Activated CD8-positive, alpha-beta memory T cell treated with anti-CD3 and anti-CD28 coated beads for 1 hour (primary cell): ENCODE measurements around the gene PLPP1.
"Not testable (repeated sequence)": the region's sequence is repeated elsewhere in the genome, so short reads cannot be mapped to it uniquely, and the experiment has no call there.

Experiments used
- DNase-seq, 2 donors: peaks; one replicate each; pipeline ENCODE4 v3.0.0-alpha.2; 2020; ENCODE audit warnings: low read depth in 1 of 2; ENCODE audit errors: extremely low read depth in 1 of 2

PLPP1 gene

DNA sequence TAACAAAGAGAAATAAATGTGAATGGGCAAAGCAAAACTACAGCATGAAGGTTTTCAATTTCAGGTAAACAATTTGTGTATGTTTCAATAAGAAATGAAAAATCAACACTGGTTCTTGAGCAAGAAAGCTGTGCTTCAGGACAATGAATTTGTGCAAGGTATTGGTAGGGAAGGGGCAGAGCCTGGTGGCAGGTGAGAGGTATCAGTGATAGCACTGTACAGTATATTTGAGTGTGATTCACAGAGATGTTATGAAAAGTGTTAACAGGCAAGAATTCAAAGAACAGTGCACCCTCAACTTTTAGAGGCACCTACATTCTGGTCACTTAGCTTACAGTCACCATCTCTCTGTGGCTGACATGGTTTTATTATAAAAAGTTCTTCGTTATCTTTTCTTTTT, 25.7 kb downstream of the PLPP1 start:
- DNase-seq: no peak

DNA sequence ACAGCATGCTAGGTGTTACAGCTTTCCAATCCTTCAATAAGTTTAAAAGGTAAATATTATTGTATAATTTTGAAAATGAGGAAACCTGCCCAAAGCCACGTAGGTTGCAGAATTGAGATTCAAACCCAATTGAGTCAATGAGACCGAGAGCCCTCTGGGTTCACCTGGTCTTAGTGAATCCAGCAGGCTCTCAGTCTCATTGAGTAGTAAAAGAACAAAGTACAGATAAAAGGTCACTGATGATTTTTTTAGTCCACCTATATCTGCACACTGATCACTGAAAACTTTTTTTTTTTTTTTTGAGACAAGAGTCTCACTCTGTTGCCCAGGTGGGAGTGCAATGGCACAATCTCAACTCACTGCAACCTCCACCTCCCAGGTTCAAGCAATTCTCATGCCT, 27.2 kb downstream of the PLPP1 start:
- no peak for DNase-seq

- DNase-seq: not testable (repeated sequence)
Observed at GRCh38 chr5:55505711-55506110, 29.1 kb downstream of the PLPP1 start.

DNA sequence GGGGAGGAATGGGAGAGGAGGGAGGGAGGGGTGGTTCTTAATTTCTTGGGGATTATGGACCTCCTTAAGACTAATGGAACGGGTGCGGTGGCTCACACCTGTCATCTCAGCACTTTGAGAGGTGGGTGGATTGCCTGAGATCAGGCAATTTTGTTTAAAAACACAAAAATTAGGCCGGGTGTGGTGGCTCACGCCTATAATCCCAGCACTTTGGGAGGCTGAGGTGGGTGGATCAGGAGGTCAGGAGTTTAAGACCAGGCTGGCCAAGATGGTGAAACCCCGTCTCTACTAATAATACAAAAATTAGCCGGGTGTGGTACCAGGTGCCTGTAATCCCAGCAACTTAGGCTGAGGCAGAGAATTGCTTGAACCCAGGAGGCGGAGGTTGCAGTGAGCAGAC, 30.8 kb downstream of the PLPP1 start:
- not testable (repeated sequence) for DNase-seq

DNA sequence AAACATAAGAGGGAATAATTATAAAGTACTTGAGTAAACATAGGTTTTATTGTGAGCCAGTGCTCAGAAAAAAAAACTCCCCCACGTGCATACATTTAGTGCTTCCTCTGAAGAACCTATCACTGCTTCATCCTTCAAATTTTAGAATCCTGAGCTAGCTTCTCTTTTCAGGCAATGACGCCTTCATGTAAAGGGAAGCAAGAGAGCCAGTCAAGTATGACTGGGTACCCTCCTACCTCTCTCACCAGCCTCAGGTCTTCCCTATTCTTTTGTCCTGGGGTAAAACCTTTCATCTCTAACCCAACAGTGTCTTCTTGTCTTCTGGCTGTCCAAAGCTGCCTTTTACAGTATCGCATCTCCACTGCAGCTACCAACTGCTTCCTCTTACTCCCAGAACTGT, 32.0 kb downstream of the PLPP1 start:
- DNase-seq: no peak

GRCh38 chr5:55498457-55498856, 36.3 kb downstream of the PLPP1 start:
- DNase-seq: no peak

DNA sequence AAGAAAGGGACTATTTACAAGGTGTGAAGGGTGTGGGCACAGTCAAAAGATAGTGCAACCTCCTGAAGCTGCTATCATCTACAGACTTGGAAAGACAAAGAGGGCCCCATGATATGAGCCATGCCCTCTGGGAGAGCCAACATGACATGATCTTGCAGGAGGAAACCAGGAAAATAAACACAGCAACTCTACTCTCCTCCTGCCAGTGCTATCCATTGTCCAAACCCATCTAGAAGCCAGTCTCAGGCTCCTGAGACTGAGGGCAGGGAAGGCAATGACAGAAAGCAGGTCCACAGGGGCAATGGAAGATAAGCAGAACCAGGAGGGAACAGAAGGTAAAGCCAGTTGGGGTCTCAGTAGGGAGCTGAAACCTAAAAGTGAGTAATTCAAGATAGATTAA, 37.1 kb downstream of the PLPP1 start:
- DNase-seq: no peak

DNA sequence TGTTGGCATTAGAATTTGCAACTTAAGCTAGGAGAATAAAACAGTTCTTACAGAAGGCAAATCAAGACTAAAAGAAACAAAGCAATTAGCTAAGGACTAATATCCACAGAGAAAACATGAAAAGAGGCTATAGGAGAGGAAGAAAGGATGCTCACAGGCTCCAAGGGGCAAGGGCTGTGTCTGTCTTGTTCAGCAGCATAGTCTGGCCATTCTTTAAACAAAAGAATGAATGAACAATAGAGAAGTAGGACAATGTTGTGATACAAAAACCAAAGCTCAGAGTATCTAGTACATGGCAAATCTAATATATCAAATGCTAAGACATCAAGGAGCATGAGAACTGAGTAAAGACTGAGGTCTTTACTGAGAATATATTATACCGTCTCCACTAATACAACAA, 39.5 kb downstream of the PLPP1 start:
- no peak for DNase-seq

DNA sequence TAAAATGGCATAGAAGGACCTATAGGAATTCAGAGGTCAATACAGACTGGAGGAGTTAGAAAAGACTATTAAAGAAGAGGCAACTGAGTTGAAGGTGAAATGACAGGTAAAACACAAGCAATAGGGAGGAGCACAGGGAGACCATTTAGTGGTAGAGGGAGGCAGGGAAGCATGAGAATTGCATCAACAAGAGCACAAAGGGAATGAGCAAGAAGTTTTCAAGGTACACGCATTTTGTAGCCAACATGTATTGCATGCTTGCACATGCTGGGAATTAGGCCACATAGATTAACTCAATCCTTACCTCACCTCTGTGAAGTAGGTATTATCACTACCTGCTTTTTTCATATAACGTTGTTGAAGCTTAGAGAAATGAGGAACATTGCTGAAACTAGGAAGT, 42.3 kb downstream of the PLPP1 start:
- no peak for DNase-seq

GRCh38 chr5:55485073-55485472, 49.7 kb downstream of the PLPP1 start:
- DNase-seq: no peak

- DNase-seq: no peak
Observed at GRCh38 chr5:55484531-55484930, 50.2 kb downstream of the PLPP1 start.

- no peak for DNase-seq
Observed at GRCh38 chr5:55483885-55484284, 50.9 kb downstream of the PLPP1 start.

GRCh38 chr5:55481293-55481855, 53.4 kb downstream of the PLPP1 start:
- no peak for DNase-seq

GRCh38 chr5:55480781-55481180, 54.0 kb downstream of the PLPP1 start:
- DNase-seq: no peak

DNA sequence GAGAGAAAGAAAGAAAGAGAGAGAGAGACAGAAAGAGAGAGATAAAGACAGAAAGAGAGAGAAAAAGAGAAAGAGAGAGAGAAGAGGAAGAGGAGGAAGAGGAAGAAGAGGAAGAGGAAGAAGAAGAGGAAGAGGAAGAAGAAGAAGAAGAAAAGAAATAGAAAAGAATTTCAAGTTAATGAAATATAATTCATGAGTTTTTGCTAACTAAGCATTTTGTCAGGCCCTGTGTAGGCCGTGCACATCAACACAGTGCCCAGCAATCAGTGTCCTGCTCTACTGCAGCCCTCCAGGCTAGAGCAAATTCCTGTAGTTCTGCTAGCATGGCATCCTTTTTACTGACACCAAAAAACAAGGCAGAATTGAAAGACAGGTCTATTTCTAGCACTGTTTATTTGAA, 62.1 kb downstream of the PLPP1 start:
- no peak for DNase-seq

- DNase-seq: no peak
Observed at GRCh38 chr5:55471468-55471867, 63.3 kb downstream of the PLPP1 start.

GRCh38 chr5:55470282-55470681, 64.5 kb downstream of the PLPP1 start:
- DNase-seq: no peak

DNA sequence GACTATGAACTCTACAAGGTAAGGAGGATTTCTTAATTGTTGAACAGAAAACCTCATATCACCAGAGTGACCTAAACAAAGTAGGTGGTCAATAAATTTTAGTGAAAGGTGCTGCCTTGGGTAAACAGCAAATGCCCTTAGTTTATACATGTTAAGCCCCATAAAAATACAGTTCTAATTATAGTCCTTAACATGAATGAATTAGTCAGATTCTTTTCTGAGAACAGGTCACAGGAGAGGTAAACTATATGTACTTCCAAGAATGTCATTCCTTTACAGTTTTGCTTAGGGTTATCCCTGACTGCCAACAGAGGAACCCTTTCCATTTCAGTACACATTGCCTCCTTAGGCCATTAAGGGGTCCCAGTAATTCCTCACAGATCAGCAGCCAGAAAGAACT, 64.9 kb downstream of the PLPP1 start:
- DNase-seq: no peak

GRCh38 chr5:55467862-55468551, 66.8 kb downstream of the PLPP1 start:
- no peak for DNase-seq

- DNase-seq: no peak
Observed at GRCh38 chr5:55463613-55464012, 71.2 kb downstream of the PLPP1 start.

DNA sequence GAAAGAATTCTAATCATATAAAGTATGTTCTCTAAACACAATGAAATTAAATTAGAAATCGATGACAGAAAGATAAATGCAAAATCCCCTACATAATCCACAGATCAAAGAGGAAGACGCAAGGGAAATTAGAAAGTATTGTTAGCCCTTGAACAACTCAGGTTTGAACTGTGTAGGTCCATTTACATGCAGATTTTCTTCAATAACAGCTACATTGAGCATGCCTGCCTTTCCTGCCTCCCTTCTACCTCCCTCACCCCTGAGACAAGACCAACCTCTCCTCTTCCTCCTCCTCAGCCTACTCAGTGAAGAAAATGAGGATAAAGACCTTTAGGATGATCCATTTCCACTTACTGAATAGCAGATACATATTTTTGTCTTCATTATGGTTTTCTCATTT, 75.2 kb downstream of the PLPP1 start:
- no peak for DNase-seq

- no peak for DNase-seq
Observed at GRCh38 chr5:55456216-55456895, 78.4 kb downstream of the PLPP1 start.
